ENCODE measurements around the gene FAM50B. TPM values are rescaled to one million over a fixed set of nuclear protein-coding genes. Genes with fewer than 3 reads are reported as not detected.

FAM50B gene
- total RNA-seq, 1 donor from 2014 or later: 3.6 TPM

DNA sequence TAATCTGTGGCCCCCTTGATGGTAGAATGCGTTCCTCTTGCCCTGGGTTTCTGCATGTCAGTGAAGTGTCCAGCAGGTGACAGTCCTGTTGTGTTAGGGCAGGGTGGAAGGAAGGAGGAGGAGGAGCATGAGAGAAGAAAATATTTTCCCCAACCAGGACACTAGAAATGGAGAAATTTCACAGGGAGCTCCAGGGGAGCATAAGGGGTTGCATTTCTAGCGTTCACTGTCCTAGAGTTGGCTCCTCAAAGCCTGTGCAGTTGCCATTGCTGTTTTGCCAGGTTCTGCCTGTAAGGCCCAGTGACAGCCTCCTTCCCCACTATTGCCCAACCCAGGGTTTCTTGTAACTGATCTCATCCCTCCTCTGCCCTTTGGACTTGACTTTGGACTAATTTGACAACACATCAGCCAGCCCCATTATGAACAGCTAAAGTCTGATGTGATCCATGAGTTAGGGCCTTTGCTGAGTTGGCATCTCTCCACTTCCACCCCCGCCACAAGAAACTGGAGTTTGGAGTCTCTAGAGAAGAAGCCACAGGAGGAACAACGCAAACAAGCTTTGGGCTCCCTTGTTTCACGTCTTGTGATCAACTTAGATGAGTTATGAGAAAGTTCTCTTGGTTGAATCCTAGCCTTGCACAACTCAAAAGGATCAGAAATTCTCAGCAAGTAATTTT lies 14.0 kb upstream of the FAM50B start:
- Mint-ChIP-seq H3K27me3 (ENCODE audit: unreplicated experiment) (no peaks in the 10 kb centered on the region), H3K4me3 (ENCODE audit: unreplicated experiment) (no peak overlapping the region), H3K36me3 (ENCODE audit: unreplicated experiment) (no peaks in the 10 kb centered on the region), H3K4me1 (ENCODE audit: low read depth, unreplicated experiment) (no peaks in the 10 kb centered on the region), H3K27ac (ENCODE audit: unreplicated experiment) (no peak overlapping the region), H3K9me3 (ENCODE audit: unreplicated experiment) (no peaks in the 10 kb centered on the region)
- DNase-seq: no peak
- TF ChIP-seq CTCF (IDR thresholded peaks at IDR 0.05; ENCODE audit: partially characterized antibody, unreplicated experiment): no peak

DNA sequence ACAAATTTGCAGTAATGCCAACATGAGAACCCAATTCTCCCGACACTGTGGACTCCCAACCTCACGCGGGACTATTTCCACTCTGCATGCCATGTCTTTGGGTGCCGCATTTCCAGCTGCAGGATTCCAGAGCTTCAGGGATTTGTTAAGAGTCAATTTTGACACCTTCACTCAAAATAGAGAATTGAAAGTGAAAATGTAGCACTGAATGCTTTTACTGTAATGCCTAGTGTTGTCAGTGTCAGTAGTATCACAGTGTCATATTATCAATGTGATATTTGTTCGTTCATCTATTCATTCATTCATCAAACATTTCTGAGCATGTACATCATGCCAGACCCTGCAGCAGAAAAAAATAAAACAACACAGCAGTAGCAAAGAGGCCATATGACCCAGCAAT lies 13.4 kb upstream of the FAM50B start:
- no peaks in the 10 kb centered on the region for H3K9me3 Mint-ChIP-seq (ENCODE audit: unreplicated experiment)
- no peaks in the 10 kb centered on the region for H3K36me3 Mint-ChIP-seq (ENCODE audit: unreplicated experiment)

DNA sequence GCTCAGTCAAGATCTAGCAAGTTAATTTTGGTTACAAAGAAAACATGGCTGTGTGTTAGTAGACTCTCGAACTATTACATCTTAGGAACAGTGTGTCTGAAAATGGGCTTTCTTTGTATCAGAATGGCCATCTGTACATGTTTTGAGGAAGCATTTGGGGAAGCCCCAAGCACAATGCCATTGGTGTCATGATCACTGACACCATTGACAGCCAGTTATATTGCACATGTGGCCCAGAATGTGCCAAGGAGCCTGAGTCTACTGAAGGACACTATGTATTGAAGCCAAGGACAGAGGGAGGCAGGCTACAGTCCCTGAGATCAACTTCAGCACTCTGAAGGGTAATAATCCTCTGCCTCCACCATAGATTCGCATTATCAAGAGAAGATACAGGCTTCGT lies 12.6 kb upstream of the FAM50B start:
- Mint-ChIP-seq H3K27ac (ENCODE audit: unreplicated experiment) (no peak overlapping the region), H3K4me1 (ENCODE audit: low read depth, unreplicated experiment) (no peaks in the 10 kb centered on the region), H3K9me3 (ENCODE audit: unreplicated experiment) (no peaks in the 10 kb centered on the region), H3K4me3 (ENCODE audit: unreplicated experiment) (no peak overlapping the region), H3K27me3 (ENCODE audit: unreplicated experiment) (no peaks in the 10 kb centered on the region), H3K36me3 (ENCODE audit: unreplicated experiment) (no peaks in the 10 kb centered on the region)
- no peak for DNase-seq
- no peak for TF ChIP-seq CTCF (IDR thresholded peaks at IDR 0.05; ENCODE audit: partially characterized antibody, unreplicated experiment)

More for the DNA sequence above, 13.4 kb upstream of the FAM50B start:
- no peaks in the 10 kb centered on the region for H3K4me1 Mint-ChIP-seq (ENCODE audit: low read depth, unreplicated experiment)
- no peak overlapping the region for H3K4me3 Mint-ChIP-seq (ENCODE audit: unreplicated experiment)
- TF ChIP-seq CTCF (IDR thresholded peaks at IDR 0.05; ENCODE audit: partially characterized antibody, unreplicated experiment): no peak
- no peak overlapping the region for H3K27ac Mint-ChIP-seq (ENCODE audit: unreplicated experiment)
- no peak for DNase-seq
- H3K27me3 Mint-ChIP-seq (ENCODE audit: unreplicated experiment): no peaks in the 10 kb centered on the region

DNA sequence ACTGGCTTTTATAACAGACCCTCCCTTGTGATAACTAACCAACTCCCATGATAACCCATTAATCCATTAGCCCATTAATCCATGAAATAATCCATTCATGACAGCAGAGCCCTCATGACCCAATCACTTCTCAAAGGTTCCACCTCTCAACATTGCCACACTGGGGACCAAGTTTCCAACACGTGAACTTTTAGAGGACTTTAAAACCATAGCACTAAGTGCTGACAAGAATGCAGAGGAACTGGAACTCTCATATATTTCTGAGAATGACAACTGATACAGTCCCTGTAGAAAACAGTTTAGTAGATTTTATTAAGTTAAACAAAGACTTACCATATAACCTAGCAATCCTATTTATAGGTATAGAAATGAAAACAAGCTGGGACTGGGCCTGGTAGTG lies 11.4 kb upstream of the FAM50B start:
- Mint-ChIP-seq H3K27ac (ENCODE audit: unreplicated experiment) (no peak overlapping the region), H3K4me1 (ENCODE audit: low read depth, unreplicated experiment) (no peaks in the 10 kb centered on the region), H3K36me3 (ENCODE audit: unreplicated experiment) (no peaks in the 10 kb centered on the region), H3K27me3 (ENCODE audit: unreplicated experiment) (no peaks in the 10 kb centered on the region), H3K4me3 (ENCODE audit: unreplicated experiment) (no peak overlapping the region), H3K9me3 (ENCODE audit: unreplicated experiment) (no peaks in the 10 kb centered on the region)
- DNase-seq: no peak
- no peak for TF ChIP-seq CTCF (IDR thresholded peaks at IDR 0.05; ENCODE audit: partially characterized antibody, unreplicated experiment)

- H3K36me3 Mint-ChIP-seq (ENCODE audit: unreplicated experiment): no peaks in the 10 kb centered on the region
- no peak for TF ChIP-seq CTCF (IDR thresholded peaks at IDR 0.05; ENCODE audit: partially characterized antibody, unreplicated experiment)
- H3K27ac Mint-ChIP-seq (ENCODE audit: unreplicated experiment): no peak overlapping the region
- peaks cover 1% of the 10 kb centered on the region for H3K4me1 Mint-ChIP-seq (ENCODE audit: low read depth, unreplicated experiment)
- no peak overlapping the region for H3K4me3 Mint-ChIP-seq (ENCODE audit: unreplicated experiment)
- no peaks in the 10 kb centered on the region for H3K9me3 Mint-ChIP-seq (ENCODE audit: unreplicated experiment)
- H3K27me3 Mint-ChIP-seq (ENCODE audit: unreplicated experiment): peaks cover 3% of the 10 kb centered on the region
- DNase-seq: no peak
These were observed 9.9 kb upstream of the FAM50B start for GRCh38 chr6:3838992-3839867.

All from glutamatergic neuron (in vitro differentiated cells).